Transverse colon (tissue), 3 donors: Measurements from ENCODE around the gene CASP2.

ENCODE experiments used
- CTCF ChIP-seq, 5 experiments: fragments of 200-600 bp in 3 of 5; fragments of 450-650 bp in 2 of 5; sonication (generic) in 3 of 5; IDR thresholded peaks; 1 replicate in 2 of 5; 2 replicates in 3 of 5; pipeline ENCODE4 v1.5.1; 2016 to 2017; ENCODE audit warnings: antibody characterized with exemption in 5 of 5, inconsistent platforms in 3 of 5, mild to moderate bottlenecking in 2 of 5, moderate library complexity in 1 of 5
- POLR2A ChIP-seq: fragments of 450-650 bp; IDR thresholded peaks from one replicate; pipeline ENCODE4 v1.6.1; 2016; ENCODE audit warnings: antibody characterized with exemption, mild to moderate bottlenecking, moderate library complexity

DNA sequence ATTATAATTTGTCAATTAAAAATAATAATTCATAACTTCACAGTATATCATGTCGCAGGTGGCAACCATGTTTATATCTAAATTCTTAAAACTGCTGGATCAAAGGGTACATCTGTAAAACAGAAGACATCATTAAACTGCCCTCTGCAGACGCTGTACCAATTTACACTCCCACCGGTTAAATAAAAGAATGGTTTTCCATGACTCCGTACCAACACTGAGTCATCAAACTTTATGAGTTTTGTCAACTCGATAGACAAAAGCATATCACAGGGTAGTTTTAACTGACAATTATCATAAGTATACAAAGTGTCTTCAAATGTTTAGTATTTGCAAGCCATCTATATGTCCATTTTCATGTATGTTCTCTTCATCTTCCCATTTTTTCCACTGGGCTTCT is 30.6 kb upstream of the CASP2 start:
- TF ChIP-seq CTCF (IDR thresholded peaks at IDR 0.05), result no peak
- no peak for TF ChIP-seq POLR2A
